Calu3 (cell line): ENCODE measurements around the gene MSX2. TPM values are rescaled to one million over a fixed set of nuclear protein-coding genes. Genes with fewer than 3 reads are reported as not detected.
A peak's percentile ranks its signal among the peaks of the same experiment; 100 is the strongest.

Source experiments
- BruUV-seq: library from RNA; stranded (reverse); fragments of 400-500 nt; replicated peaks from 2 replicates; lab custom pipeline; 2021; lab: Mats Ljungman, UMichigan
- CTCF ChIA-PET: fragments of 300-600 bp; sonication (Branson Sonifier 250); formaldehyde crosslinking; loops from one replicate; lab custom pipeline; 2022; ENCODE audit warnings: antibody characterized with exemption; lab: Charles Lee
- DNase-seq: peaks from one replicate; pipeline ENCODE4 v3.0.0; 2022
- H3K27ac Mint-ChIP-seq: one replicate; pipeline ENCODE4 v1.8.0; 2022; ENCODE audit warnings: mixed read lengths; ENCODE audit not compliant: unreplicated experiment
- H3K27me3 Mint-ChIP-seq: one replicate; pipeline ENCODE4 v1.8.0; 2022; ENCODE audit warnings: mixed read lengths; ENCODE audit not compliant: unreplicated experiment
- H3K36me3 Mint-ChIP-seq: one replicate; pipeline ENCODE4 v1.8.0; 2022; ENCODE audit warnings: mild to moderate bottlenecking, moderate library complexity, mixed read lengths; ENCODE audit not compliant: insufficient read depth, unreplicated experiment
- H3K4me1 Mint-ChIP-seq: one replicate; pipeline ENCODE4 v1.8.0; 2022; ENCODE audit warnings: mild to moderate bottlenecking, low read depth, mixed read lengths; ENCODE audit not compliant: unreplicated experiment
- H3K4me3 Mint-ChIP-seq: one replicate; pipeline ENCODE4 v1.8.0; 2022; ENCODE audit warnings: mild to moderate bottlenecking, low read depth, moderate library complexity, mixed read lengths; ENCODE audit not compliant: unreplicated experiment
- H3K9me3 Mint-ChIP-seq: one replicate; pipeline ENCODE4 v1.8.0; 2022; ENCODE audit warnings: low read depth, mixed read lengths; ENCODE audit not compliant: unreplicated experiment
- CTCF ChIP-seq: fragments of 200-600 bp; IDR thresholded peaks from one replicate; pipeline ENCODE4 v1.8.0; 2022; ENCODE audit warnings: antibody characterized with exemption; ENCODE audit not compliant: unreplicated experiment
- intact Hi-C: fragments of 100-400 bp; cut with micrococcal nuclease; formaldehyde crosslinking; loops from one replicate; pipeline ENCODE4 v1.10.0; 2022; ENCODE audit not compliant: unreplicated experiment
- total RNA-seq: library from RNA; stranded (reverse); gene quantifications from 2 replicates; pipeline ENCODE4 v1.2.3, GENCODE V29; 2022

MSX2 gene
- total RNA-seq, 1 experiment from 2014 or later, result 8.4 TPM

DNA sequence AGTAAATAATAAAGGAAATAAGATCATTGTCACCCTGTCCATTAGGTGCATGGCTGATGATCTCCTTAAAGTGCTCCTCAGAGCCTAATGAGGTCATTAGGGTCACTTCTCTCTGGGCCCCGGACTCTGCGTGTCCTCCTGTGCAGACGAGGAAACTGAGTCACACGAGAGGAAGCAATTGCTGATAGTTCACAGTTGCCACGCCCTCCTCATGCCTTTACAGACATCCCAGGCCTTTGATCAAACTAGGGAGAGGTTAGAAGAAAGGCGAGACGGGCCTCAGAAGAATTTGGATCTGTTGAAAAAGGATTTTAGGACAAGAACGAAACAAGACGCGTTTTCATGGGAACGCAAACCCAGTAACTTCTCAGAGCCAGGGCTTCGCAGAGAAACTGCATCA, 32.0 kb upstream of the MSX2 start:
- Mint-ChIP-seq H3K4me1 (peaks cover 42% of the 10 kb centered on the region), H3K27ac (no peak overlapping the region), H3K27me3 (peaks cover 36% of the 10 kb centered on the region), H3K9me3 (no peaks in the 10 kb centered on the region), H3K36me3 (peaks cover 3% of the 10 kb centered on the region), H3K4me3 (no peak overlapping the region)
- CTCF ChIA-PET, result no interaction called here
- no peak for TF ChIP-seq CTCF
- BruUV-seq, result no TSS peak
- no peak for DNase-seq
- intact Hi-C loops, result loop anchor here (5.0 kb wide), 1 partner anchor 90 kb away; no protein-coding TSS in a partner anchor

- peaks cover 42% of the 10 kb centered on the region for H3K4me1 Mint-ChIP-seq
- BruUV-seq, result no TSS peak
- TF ChIP-seq CTCF, result no peak
- CTCF ChIA-PET, result interaction anchor here (0.7 to 1.5 kb wide), 3 partner anchors 43 to 273 kb away, joined by 3 to 5 read pairs (median 4); no protein-coding TSS in a partner anchor
- DNase-seq, result no peak
- intact Hi-C loops, result loop anchor here (5.0 kb wide), 1 partner anchor 91 kb away; no protein-coding TSS in a partner anchor
- H3K9me3 Mint-ChIP-seq, result no peaks in the 10 kb centered on the region
- H3K27me3 Mint-ChIP-seq, result peaks cover 29% of the 10 kb centered on the region
- H3K36me3 Mint-ChIP-seq, result peaks cover 3% of the 10 kb centered on the region
- no peak overlapping the region for H3K4me3 Mint-ChIP-seq
- H3K27ac Mint-ChIP-seq, result no peak overlapping the region
Measured at GRCh38 chr5:174692982-174693422, 31.4 kb upstream of the MSX2 start.

DNA sequence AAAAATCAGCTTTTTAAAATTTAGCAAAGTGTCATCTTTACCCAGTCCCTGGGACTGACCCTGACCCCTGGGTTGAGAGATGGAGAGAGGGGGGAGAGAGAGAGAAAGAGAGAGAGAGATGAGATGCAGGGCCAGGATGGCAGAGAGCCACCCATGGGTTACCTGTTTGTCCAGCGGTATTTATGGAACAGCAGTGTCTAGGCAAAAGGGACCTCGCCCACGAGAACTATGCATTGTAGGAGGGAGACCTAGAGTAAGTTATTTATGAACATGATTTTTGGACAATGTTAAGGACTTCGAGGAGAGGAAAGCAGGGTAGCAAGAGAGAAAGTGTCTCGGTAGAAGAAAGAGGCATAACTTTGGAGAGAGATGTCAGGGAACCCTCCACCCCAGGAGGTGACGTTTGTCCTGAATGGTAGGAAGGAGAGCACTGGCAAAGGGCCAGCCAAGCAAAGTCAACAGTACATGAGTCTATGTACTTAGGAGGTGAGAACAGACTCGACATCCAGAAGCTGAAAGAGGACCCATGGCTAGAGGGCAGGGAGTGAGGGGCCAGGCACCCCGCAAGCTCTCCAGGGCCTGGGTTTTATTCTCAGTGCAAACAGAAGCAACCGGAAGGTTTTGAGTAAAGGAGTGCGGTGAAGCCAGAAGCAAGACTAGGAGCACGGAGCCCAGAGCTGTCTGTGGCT, 30.5 kb upstream of the MSX2 start:
- BruUV-seq, result no TSS peak
- peaks cover 3% of the 10 kb centered on the region for H3K36me3 Mint-ChIP-seq
- intact Hi-C loops, result loop anchor here (5.0 kb wide), 1 partner anchor 92 kb away; no protein-coding TSS in a partner anchor
- peak; percentile 70 for DNase-seq
- TF ChIP-seq CTCF, result no peak
- peak overlapping the region; percentile 18 for H3K4me3 Mint-ChIP-seq
- CTCF ChIA-PET, result interaction anchor here (0.6 to 1.5 kb wide), 4 partner anchors 10 to 274 kb away, joined by 3 to 5 read pairs (median 4); no protein-coding TSS in a partner anchor
- no peaks in the 10 kb centered on the region for H3K9me3 Mint-ChIP-seq
- H3K4me1 Mint-ChIP-seq, result peaks cover 34% of the 10 kb centered on the region
- H3K27me3 Mint-ChIP-seq, result peaks cover 21% of the 10 kb centered on the region
- H3K27ac Mint-ChIP-seq, result peak overlapping the region; percentile 39

- Mint-ChIP-seq H3K36me3 (peaks cover 3% of the 10 kb centered on the region), H3K9me3 (no peaks in the 10 kb centered on the region), H3K4me1 (peaks cover 32% of the 10 kb centered on the region), H3K27ac (no peak overlapping the region), H3K4me3 (no peak overlapping the region), H3K27me3 (peaks cover 17% of the 10 kb centered on the region)
- intact Hi-C loops, result loop anchor here (5.0 kb wide), 1 partner anchor 92 kb away; no protein-coding TSS in a partner anchor
- BruUV-seq, result no TSS peak
- CTCF ChIA-PET, result interaction anchor here (1.5 kb wide), 2 partner anchors 78 to 275 kb away, joined by 3 to 4 read pairs; no protein-coding TSS in a partner anchor
- no peak for DNase-seq
- no peak for TF ChIP-seq CTCF
Measured at GRCh38 chr5:174694611-174695010, 29.8 kb upstream of the MSX2 start.
